Activated CD8-positive, alpha-beta memory T cell treated with anti-CD3 and anti-CD28 coated beads for 48 hours (primary cell): Measurements from ENCODE around the gene ARHGAP10.

Experiments used
- DNase-seq, 3 experiments: peaks; one replicate each; pipeline ENCODE4 v3.0.0-alpha.2; 2020; ENCODE audit warnings: low read depth in 2 of 3, low spot score in 2 of 3

The ARHGAP10 gene

DNA sequence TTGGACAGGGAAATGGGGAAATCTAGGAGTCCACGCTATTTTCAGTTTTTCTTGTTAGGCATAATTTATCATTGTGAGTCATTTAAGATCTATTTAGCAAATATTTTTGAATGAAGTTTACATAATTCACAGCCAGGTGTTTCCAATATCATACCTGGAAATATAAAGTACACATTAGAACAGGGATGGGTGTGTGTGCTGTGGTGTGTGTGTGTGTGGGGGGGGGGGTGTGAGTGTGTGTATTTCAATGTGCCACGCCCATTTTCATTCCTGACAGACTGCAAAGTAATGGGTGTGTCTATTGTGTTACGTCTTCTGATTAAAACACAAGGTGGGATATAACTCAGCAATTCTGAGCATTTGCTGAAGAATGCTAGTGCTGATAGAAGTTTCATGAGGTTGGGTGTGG lies 33.2 kb downstream of the ARHGAP10 start:
- no peak for DNase-seq

DNA sequence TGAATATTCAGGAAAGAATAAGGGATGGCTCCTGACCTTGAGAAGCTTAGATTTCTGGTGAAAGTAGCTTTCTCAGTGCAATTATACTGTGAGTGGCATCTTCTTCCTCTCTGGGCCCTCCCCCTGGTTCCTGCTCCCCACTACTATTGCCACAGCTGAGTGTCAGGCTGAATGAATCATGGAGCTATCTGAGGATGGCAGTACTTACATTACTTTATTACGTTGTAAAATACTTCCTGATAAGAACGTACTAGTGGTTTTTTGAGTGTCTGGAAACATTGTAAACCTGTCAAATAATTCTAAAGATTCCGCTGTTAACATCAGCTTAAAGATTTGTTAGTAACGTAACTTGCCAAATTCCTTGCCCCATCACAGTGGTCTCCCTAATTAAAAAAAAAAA lies 36.2 kb downstream of the ARHGAP10 start:
- DNase-seq: no peak

DNA sequence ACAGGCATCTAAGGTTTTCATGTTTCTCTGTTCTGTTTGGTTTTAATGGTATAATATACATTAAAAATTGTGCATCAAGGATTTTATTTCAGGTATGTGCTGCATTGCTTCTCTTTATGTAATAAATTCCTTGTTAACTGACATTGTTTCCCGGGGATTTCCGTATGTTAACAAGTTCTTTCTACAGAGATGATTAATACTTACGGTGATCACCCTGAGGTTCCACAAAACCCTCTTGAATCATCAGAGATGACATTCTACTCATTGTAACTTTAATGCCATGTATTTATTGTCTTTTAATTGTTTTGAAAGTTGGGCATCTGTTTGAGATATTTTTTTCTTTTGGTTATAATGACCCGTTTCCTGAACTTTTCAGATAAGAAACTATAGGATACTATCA lies 37.5 kb downstream of the ARHGAP10 start:
- no peak for DNase-seq

DNA sequence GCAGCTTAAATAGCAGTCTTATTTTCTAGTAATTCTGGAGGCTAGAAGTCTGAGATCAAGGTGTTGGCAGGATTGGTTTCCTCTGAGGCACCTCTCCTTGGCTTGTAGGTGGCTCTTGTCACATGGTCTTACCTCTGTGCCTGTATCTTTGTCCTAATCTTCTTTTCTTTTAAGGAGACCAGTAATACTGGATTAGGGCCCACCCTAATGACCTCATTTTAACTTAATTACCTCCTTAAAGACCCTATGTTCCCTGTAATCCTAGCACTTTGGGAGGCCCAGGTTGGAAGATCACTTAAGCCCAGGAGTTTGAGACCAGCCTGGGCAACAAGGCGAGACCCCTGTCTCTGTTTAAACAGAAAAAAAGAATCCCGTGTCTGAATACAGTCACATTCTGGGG lies 38.9 kb downstream of the ARHGAP10 start:
- no peak for DNase-seq

DNA sequence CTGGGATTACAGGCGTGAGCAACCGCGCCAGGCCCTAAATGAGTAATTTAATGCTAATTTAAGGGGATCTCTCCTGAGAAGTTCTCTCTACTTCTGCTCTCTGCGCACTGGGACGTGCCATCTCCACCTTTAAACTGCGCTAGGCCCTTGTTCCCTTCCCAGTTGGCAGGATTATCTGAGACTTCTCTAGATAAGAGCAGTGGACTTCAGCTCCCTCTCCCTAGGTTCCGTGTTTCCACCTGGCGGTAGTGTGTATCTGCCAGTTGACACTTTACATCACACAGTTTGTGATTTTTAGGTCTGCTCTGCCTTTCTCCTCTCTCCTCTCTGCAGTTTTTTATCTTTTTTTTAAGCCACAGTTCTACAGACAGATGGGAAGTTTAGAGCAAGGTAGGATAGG lies 40.2 kb downstream of the ARHGAP10 start:
- no peak for DNase-seq

DNA sequence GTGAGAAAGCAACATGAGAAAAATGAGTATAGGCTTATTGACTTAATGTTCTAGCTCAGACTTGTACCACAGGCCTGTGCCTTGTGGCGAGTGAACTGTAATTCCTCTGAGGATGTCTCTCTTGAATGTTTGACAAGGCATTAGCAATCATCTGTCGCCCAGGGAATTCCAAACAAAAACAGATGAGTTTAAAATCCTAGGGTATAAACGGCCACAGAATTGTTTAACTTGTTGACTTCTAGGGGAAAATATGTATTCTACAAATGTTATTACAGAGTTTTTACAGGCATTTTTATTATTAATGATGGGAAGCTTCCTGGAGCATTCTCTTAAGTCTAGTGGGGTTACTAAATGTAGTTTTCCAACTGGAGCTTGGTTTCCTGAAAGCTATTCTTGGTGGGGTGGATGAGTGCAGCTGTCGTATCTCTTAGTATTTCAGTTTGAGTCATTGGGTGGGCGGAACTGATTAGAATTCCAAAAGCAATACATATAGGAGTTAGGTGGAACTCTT lies 40.6 kb downstream of the ARHGAP10 start:
- no peak for DNase-seq

DNA sequence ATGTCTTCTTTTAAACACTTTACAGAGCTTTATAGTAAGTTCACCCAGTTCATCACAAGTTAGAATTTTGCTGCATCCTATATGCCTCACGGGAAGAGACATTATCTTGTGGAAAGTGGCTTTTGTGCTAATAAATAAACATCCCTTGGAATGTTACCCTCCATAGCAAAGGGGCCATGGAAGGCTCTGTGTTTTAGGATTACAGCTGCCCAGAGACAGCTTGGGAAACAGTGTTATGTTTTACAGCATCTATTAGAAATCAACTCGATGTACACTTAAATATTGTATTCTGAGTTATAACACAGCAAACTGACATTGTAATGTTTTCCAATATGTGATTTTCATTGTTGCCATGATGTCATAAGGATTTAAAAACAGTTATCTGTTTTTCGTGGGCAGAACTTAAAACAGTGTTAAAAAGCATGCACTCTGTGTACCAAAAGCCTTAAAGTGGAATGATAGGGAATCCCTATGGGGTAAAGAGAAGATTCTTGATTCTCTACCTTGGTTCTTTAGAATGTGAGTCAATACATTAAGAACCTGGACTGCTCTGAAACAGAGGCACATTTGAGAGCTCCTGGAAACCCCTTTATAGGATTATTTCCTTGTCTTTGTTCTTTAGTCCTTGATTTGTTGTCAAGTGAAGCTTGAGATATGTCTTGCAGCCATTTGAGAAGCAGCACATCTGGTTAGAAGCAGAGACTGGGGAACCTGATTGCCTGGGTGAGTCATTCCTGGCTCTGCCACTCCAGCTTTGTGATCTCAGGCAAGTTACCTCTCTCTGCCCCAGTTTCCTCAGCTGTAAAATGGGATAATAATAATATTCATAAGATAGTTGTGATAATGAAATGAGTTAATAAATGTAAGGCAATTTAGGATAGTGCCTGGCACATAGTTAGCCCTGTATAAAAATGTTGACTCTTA lies 41.6 kb downstream of the ARHGAP10 start:
- DNase-seq: no peak

DNA sequence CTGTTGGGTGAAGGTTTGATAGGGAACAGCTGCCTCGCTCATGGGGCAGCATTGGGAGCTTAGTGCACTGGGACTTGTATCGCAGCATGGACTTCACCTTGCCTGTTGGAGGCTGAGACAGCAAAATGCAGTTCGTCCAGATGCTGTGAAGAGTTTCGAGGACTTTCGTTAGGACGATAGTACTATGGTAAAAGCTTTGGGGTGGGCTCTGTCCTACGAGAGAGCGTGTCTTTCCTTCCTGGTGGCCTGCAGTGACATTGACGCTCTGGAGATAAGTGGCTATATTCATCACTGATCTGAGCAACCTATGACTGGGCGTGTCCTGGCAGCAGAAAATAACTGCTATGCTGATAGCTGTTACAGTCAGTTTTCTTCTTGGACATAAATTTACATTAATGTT lies 44.8 kb downstream of the ARHGAP10 start:
- no peak for DNase-seq

DNA sequence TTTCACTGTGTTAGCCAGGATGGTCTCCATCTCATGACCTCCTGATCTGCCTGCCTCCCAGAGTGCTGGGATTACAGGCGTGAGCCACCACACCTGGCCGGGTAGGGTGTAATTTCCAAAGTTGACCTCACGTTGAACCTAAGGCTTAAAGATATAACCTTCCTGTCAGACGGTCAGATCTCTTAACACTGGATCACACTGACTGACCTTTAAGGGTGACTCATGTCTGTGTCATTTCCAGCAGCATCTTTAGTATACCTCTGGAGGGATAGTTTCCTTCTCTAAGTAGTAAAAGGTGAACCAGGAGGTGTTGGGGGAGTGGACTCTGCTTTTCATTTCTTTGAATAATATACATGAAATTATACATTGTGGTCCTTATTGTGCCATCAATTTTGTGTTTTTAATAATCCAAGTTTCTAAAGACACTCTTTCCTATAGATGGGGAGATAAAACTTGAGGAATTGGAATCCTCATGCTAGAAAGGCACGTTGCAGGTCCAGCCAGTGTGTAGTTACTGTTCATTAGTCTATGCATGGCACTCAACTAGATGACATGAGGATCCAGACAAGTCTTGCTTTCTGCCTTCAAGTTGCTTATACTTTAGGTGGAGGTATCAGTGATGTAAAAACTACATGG lies 45.7 kb downstream of the ARHGAP10 start:
- DNase-seq: no peak

DNA sequence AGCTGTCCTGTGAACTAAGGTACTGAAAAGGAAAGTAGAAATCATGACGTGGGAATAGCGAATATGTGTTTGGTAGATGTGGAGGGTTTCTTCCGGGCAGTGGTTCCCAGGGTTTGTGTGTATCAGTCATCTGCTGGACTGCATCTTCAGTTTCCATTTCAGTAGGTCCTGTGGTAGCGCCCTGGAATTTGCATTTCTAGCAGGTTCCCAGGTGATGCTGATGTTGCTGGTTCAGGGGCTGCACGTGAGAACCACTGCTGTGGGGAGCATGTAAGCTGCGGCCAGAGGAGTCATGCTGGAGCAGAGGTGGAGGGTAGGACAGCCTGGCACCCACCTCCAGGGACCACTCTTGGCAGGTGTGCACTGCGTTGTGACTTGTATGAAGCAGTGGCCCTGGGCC lies 47.1 kb downstream of the ARHGAP10 start:
- no peak for DNase-seq

DNA sequence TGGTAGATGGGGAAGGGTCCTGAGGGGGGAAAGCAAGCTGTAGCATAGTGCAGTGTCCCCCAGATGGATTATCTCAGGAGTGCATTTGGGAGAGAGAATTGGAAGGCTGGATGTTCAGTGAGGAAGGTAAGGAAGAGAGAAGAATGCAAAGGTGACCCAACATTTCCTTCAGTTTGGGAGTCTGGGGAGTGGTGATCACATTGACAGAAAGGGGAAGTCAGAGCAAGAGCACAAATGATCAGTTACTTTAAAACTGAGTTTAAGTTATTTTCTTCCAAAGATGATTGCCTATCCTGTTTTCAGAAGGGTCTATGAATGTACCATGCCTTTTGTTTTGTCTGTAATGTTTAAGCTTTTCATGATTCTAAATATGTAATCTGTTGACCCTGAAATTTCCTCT lies 47.6 kb downstream of the ARHGAP10 start:
- DNase-seq: no peak

DNA sequence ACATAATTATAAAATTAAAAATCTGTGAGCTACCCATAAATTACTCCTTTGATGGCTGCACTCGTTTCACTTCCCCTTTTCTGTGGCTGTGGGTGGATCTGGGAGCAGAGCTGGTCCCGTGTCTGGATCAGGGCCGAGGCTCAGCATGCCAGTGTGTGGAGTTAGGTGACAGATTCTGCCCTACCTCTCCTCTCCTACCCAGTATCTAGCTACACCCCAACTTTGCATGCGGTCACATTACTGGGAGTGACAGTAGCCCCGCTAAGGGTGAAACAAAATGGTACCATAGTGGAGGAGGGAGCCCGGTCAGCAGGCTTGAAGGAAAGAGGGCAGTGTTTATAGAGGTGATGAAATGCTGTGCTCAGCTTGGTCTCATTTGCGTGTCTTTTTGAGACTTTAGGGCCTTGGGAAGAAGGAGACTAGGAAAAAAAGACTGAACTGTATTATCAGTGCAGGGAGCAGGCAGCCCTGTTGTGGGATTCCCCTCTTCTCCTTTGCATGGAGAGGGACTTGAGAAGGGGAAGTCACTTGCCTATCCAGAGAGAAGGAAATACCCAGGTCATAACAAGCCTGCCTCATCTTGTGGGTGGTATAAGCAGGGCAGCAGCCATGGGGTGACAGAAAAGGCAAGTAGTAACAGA lies 48.4 kb downstream of the ARHGAP10 start:
- DNase-seq: no peak

DNA sequence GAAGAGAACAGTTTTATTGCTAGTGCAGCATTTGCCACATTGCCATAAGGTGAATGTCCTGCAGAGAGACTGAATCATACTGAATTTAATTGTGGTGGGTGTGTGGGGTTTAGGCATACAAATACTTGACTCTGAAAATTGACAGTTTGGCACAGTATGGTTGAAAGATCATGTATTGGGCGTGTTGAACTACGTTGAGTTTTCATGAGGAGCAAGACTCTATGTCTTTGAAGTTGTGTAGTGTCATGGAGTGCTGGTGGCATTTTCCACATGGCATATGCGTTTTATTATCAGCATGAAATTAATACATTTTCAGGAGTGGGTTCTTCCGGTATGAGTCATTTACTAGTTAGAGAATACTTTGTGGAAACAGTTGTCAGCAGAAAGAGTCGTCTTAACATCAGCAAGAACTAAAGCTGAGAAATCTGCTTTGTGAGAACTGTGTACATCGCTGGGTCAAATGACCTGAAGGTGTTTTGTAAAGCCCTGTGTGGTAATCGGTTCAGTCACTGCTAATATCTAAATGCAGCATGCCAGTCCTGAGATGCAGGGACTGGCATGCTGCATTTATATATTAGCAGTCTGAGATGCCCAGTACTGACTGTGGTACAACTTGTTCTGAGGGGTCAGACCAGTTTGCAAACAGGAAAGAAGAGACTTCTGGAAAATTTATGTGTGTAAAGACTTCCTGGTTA lies 50.3 kb downstream of the ARHGAP10 start:
- DNase-seq: no peak

DNA sequence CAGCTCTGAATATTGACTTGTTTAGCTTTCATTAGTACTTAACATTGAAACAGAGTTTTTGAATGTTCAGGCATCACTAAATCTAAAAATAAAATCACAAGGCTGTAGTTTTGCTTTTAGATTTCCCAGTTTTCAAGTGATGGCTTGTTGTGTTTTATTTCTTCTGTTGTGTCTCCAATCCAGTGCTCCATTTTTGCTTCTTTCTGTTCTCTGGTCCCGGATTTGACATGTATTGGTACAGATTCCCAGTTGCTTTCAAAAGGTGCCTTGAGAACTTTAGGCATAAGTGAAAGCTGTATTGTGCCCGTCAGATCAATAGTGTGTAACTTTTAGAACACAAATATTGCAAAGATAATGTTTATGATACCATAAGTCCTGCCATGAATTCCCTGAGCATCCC lies 53.2 kb downstream of the ARHGAP10 start:
- DNase-seq: no peak

DNA sequence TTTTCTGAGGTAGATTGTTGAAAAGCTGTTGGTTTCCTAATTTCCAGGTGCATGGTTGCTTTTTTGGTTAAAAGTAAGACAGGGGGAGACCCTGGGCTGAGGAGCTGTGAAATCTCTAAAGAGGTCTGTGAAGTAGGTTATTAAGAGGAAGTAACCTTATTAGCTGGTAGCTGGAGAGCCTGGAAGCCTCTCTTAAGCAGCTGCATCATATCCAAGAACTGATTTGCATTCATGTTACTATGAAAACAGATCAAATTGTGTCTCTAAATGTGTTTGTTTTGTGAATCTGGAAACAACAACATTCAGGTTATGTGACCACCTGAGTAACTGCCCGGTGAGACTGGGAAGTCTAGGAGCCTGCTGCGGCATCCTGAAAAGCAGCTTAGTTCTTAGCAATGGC lies 54.1 kb downstream of the ARHGAP10 start:
- no peak for DNase-seq

DNA sequence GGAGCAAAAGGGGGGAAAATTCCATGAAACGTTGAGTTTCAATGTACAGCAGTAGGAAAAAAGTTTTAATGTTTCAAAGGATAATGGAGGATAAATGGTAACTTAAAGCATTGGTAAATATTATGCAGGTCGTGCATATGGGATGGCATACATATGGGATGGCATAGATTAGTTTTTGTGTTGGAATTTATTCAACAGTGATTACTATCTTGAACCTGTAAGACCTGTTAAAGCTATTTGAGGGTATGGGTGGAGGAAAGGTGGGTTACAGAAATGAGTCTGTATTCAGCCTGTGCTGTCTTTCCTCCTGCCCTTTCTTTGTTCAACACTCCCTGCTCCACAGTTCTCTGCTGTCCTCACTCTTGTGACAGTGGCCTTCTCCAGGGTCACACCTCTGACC lies 54.6 kb downstream of the ARHGAP10 start:
- no peak for DNase-seq

DNA sequence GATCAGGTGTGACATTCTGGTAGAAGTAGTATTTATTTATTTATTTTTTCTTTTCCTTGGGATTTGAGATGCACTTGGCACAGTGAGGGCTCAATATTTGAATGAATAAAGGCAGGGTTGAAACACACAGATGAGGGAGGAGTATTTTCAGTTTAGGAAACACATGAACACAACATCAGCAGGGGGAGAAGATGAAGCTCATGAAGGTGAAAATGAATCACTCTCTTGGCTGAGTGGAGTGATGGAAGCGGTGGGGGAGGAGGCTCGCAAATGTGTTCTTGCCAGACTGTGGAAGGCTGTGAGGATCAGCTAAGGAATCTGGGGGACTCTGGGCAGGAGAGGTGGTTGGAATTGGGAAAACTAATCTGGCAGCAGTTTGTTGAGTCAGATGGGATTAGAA lies 55.3 kb downstream of the ARHGAP10 start:
- DNase-seq: no peak

DNA sequence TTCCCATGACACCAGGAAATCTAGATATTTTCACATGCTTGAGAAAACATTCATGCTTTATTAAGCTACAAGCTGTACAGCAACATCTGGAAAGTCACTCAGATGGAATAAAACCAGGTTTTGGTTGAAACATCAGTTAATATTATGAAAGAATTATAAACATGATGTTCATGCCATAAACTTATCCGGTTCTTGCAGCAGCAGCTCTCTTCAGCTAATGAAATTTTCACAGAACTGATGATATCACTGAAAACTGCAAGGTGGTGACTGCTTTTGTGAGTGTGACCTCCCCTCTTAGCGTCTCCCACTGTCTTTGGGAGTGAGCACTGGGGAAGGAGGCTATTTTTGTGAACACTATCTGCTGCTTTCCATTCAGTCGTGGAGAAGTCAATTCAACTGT lies 56.9 kb downstream of the ARHGAP10 start:
- no peak for DNase-seq

DNA sequence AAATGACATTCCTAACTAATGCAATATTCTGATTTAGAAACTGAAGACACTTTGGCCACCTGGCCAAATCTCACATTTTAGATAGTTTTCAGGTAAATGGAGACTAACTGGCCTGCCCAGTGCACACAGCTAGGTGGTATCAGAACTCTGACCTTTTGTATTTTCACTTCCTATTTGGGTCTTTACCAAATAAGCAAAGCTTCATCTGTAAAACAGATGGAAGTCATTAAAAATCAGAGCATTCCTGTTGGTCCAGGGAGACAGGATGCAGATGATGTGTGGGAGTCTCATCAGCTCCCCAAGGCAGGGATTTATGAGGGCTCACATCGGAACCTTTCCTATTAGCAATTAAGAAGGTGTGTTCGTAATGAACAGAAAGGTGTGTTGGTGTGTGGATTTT lies 57.7 kb downstream of the ARHGAP10 start:
- DNase-seq: no peak

DNA sequence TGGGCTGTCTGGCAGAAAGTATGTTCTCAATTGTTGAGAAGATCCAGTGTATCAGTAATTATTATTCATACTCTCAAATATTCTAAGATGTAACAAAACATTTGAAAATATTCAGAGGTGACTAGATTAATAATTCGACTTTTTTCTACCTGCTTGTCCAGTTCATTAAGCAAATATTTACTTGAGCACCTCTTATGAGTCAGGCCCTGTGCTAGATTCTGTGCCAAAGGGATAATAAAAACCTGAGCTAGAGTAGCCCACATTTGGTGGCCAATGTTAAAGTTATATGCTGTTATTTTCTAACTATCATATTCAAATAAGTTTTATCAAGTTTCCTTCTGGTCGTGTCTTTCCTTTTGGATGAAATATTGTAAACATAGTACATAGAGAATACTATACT lies 58.5 kb downstream of the ARHGAP10 start:
- DNase-seq: no peak

DNA sequence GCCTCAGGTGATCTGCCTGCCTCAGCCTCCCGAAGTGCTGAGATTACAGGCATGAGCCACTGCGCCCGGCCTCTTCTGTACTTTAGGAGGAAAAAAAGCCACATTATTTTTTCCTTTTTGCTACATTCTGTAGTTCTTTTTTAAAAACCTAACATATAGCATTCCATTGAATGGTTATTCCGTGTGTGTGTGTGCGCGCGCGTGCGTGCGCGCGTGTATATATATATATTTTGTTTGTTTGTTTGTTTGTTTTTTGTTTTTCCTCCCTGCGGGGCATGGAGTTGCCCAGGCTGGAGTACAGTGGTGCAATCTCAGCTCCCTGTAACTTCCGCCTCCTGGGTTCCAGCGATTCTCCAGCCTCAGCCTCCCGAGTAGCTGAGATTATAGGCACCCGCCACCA lies 59.5 kb downstream of the ARHGAP10 start:
- DNase-seq: no peak
